Peyer's patch (tissue), 4 donors: ENCODE results near the gene PRDX2.

Experiments
- CTCF ChIP-seq, 6 experiments: fragments of 450-650 bp in 4 of 6; fragments of 200-600 bp in 2 of 6; sonication (generic) in 1 of 6; IDR thresholded peaks; one replicate each; pipeline ENCODE4 v1.5.1; 2017 to 2019; ENCODE audit warnings: antibody characterized with exemption in 6 of 6, mild to moderate bottlenecking in 3 of 6, moderate library complexity in 1 of 6
- POLR2A ChIP-seq, 2 donors: fragments of 450-650 bp; IDR thresholded peaks; one replicate each; pipeline ENCODE4 v1.5.1; 2017; ENCODE audit warnings: antibody characterized with exemption in 2 of 2, mild to moderate bottlenecking in 2 of 2, moderate library complexity in 2 of 2

- no peak for TF ChIP-seq CTCF (IDR thresholded peaks at IDR 0.05)
- TF ChIP-seq POLR2A (IDR thresholded peaks at IDR 0.05), result no peak
Observed at GRCh38 chr19:12773571-12773970, 28.0 kb downstream of the PRDX2 start.
